Subcutaneous abdominal adipose tissue (tissue), 5 donors: ENCODE measurements around the gene GATA6.
"Not testable (repeated sequence)": the region's sequence is repeated elsewhere in the genome, so short reads cannot be mapped to it uniquely, and the experiment has no call there.

Experiments used
- H3K27ac ChIP-seq: one replicate; pipeline ENCODE4 v1.7.0; 2013; ENCODE audit warnings: low read depth, mild to moderate bottlenecking, inconsistent platforms, low read length, moderate library complexity
- H3K27me3 ChIP-seq, 5 donors: one replicate each; pipeline ENCODE4 v1.7.0; 2013; ENCODE audit warnings: low read length in 5 of 5, inconsistent platforms in 1 of 5; ENCODE audit not compliant: control insufficient read depth in 5 of 5, insufficient read depth in 4 of 5
- H3K36me3 ChIP-seq, 5 donors: one replicate each; pipeline ENCODE4 v1.7.0; 2013; ENCODE audit warnings: low read length in 5 of 5; ENCODE audit not compliant: control insufficient read depth in 5 of 5, insufficient read depth in 5 of 5
- H3K4me1 ChIP-seq, 5 donors: one replicate each; pipeline ENCODE4 v1.7.0; 2013; ENCODE audit warnings: low read length in 5 of 5, mild to moderate bottlenecking in 3 of 5, moderate library complexity in 1 of 5; ENCODE audit not compliant: control insufficient read depth in 5 of 5, insufficient read depth in 5 of 5
- H3K4me3 ChIP-seq, 5 donors: one replicate each; pipeline ENCODE4 v1.7.0; 2013; ENCODE audit warnings: low read length in 5 of 5, low read depth in 1 of 5
- H3K9ac ChIP-seq, 5 donors: one replicate each; pipeline ENCODE4 v1.7.0; 2013; ENCODE audit warnings: low read length in 5 of 5, mild to moderate bottlenecking in 4 of 5, moderate library complexity in 3 of 5
- H3K9me3 ChIP-seq, 5 donors: one replicate each; pipeline ENCODE4 v1.7.0; 2013; ENCODE audit warnings: low read length in 5 of 5; ENCODE audit not compliant: control insufficient read depth in 5 of 5
- donor health status: healthy.
- donor health status: healthy.
- donor health status: healthy.
- donor health status: healthy.
- donor health status: healthy.

The GATA6 gene

DNA sequence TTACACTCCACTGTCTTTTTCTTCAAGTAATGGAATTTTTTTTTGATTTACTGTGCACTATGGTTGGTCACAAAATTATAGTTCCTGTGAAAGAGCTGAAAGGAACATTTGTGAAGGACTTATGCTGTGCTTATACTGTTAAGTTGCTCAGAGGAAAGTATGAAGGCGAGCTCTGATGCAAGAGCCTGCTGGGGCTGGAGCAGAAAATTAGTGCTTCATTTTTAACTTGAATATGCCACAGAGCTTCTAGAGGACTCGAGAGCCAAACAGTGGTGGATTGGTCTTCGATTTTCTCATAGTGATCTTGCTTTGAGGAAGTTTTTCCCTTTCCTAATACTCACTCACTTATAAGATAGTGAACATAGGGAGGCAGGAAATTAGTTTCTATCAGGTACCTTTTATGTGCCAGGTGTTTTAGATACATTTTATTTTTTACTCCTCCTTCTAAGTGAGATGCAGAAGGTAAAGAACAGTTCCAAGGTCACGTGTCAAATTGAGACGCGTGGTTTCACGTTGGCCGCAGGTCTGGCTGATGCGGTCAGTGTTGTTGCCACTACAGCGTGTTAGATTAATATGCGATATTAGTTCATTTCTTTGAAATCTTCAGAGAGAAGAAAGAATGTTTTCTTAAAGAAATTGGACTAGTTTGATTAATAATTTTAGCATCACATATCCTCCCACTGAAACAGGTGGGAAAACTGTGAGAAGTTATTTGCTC lies 20.2 kb downstream of the GATA6 start:
- Histone ChIP-seq H3K36me3 (peaks cover 0 to 8% (median 4%) of the 10 kb centered on the region in 5 donors), H3K4me1 (peaks cover 0 to 40% (median 8%) of the 10 kb centered on the region in 5 donors), H3K27ac (no peak overlapping the region), H3K9ac (peak overlapping the region in 2 of 5 donors; percentile 64 to 66), H3K9me3 (no peaks in the 10 kb centered on the region), H3K27me3 (peaks cover 0 to 6% (median 0%) of the 10 kb centered on the region in 5 donors), H3K4me3 (no peak overlapping the region)

GRCh38 chr18:22191346-22191695 lies 21.9 kb downstream of the GATA6 start:
- peaks cover 0 to 28% (median 5%) of the 10 kb centered on the region in 5 donors for H3K4me1 ChIP-seq
- H3K9ac ChIP-seq: peak overlapping the region in 2 of 5 donors; percentile 38 to 53
- no peaks in the 10 kb centered on the region for H3K9me3 ChIP-seq
- no peaks in the 10 kb centered on the region for H3K27me3 ChIP-seq
- no peak overlapping the region for H3K4me3 ChIP-seq
- H3K27ac ChIP-seq: no peak overlapping the region
- H3K36me3 ChIP-seq: peaks cover 0 to 2% (median 0%) of the 10 kb centered on the region in 5 donors

GRCh38 chr18:22191923-22192322 lies 22.5 kb downstream of the GATA6 start:
- no peaks in the 10 kb centered on the region for H3K36me3 ChIP-seq
- H3K27me3 ChIP-seq: no peaks in the 10 kb centered on the region
- no peak overlapping the region for H3K27ac ChIP-seq
- no peaks in the 10 kb centered on the region for H3K9me3 ChIP-seq
- peaks cover 0 to 28% (median 5%) of the 10 kb centered on the region in 5 donors for H3K4me1 ChIP-seq
- H3K4me3 ChIP-seq: no peak overlapping the region
- peak overlapping the region in 2 of 5 donors; percentile 38 to 53 for H3K9ac ChIP-seq

DNA sequence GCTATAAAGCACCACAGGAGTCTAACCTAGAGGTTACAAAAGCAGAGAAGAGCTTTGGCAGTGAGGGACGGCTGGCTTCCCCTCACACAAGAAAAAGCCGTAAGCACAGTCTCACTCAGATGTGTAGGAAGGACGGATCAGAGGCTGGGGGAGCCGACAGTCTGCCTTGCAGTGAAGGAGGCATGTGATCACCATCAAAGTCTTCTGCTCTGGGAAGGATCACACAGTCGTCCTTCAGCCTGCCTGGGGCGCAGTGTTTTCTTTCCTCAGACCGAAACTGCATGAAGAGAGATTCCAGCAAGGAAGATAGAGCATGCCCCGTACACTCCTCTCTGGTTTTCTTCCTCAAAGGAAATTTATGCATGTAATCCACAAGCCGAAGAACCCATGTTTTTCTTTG lies 24.1 kb downstream of the GATA6 start:
- H3K27me3 ChIP-seq: no peaks in the 10 kb centered on the region
- H3K27ac ChIP-seq: no peak overlapping the region
- H3K4me3 ChIP-seq: no peak overlapping the region
- no peaks in the 10 kb centered on the region for H3K36me3 ChIP-seq
- no peak overlapping the region for H3K9ac ChIP-seq
- H3K4me1 ChIP-seq: peaks cover 0 to 28% (median 5%) of the 10 kb centered on the region in 5 donors
- H3K9me3 ChIP-seq: no peaks in the 10 kb centered on the region

- Histone ChIP-seq H3K27ac (no peak overlapping the region), H3K9me3 (no peaks in the 10 kb centered on the region), H3K27me3 (no peaks in the 10 kb centered on the region), H3K36me3 (no peaks in the 10 kb centered on the region), H3K4me3 (no peak overlapping the region), H3K9ac (no peak overlapping the region), H3K4me1 (peaks cover 0 to 25% (median 5%) of the 10 kb centered on the region in 5 donors)
Measured at GRCh38 chr18:22194151-22194598, 24.8 kb downstream of the GATA6 start.

- Histone ChIP-seq H3K27ac (no peak overlapping the region), H3K27me3 (no peaks in the 10 kb centered on the region), H3K9me3 (no peaks in the 10 kb centered on the region), H3K4me3 (no peak overlapping the region), H3K9ac (no peak overlapping the region), H3K36me3 (no peaks in the 10 kb centered on the region), H3K4me1 (peaks cover 0 to 16% (median 0%) of the 10 kb centered on the region in 5 donors)
Measured at GRCh38 chr18:22195052-22195451, 25.7 kb downstream of the GATA6 start.

DNA sequence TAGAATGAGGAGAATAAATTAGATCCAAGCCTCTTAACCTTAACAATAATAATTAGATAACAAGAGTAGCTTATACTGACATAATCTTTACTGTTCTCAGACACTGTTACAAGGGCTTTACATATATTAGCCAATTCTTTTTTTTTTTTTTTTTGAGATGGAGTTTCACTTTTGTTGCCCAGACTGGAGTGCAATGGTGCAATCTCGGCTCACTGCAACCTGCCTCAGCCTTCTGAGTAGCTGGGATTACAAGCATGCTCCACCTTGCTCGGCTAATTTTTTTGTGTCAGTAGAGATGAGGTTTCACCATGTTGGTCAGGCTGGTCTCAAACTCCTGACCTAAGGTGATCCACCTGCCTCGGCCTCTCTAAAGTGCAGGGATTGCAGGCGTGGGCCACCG lies 27.6 kb downstream of the GATA6 start:
- H3K27me3 ChIP-seq, H3K9ac ChIP-seq, H3K27ac ChIP-seq, H3K4me3 ChIP-seq, H3K9me3 ChIP-seq, H3K4me1 ChIP-seq: not testable (repeated sequence)
- peaks cover 0 to 12% (median 7%) of the 10 kb centered on the region in 5 donors for H3K36me3 ChIP-seq

DNA sequence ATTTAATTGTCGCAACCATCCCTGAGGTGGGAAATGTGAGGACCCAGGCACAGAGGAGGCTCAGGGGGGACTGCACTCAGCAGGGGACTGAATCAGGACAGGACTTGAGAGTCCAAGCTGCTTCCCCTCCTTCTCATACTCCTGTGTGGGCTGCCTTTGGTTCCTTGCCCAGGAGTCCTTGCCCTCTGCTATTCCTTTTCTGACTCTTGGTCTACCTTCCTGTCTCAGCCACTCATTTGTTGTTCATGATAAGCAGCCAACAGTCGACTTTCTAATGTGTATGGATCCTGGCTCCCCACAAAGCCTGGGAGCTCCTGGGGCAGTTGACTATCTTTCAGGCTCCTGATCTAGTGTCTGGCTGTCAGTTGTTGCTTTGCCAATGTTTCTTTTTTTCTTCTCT lies 28.3 kb downstream of the GATA6 start:
- H3K27ac ChIP-seq: no peak overlapping the region
- H3K4me1 ChIP-seq: no peaks in the 10 kb centered on the region
- H3K27me3 ChIP-seq: no peaks in the 10 kb centered on the region
- no peaks in the 10 kb centered on the region for H3K9me3 ChIP-seq
- H3K9ac ChIP-seq: no peak overlapping the region
- H3K4me3 ChIP-seq: no peak overlapping the region
- H3K36me3 ChIP-seq: peaks cover 0 to 12% (median 7%) of the 10 kb centered on the region in 5 donors

GRCh38 chr18:22198163-22198562 lies 28.8 kb downstream of the GATA6 start:
- Histone ChIP-seq H3K27ac (no peak overlapping the region), H3K9ac (no peak overlapping the region), H3K36me3 (peaks cover 0 to 12% (median 7%) of the 10 kb centered on the region in 5 donors), H3K4me1 (no peaks in the 10 kb centered on the region), H3K4me3 (no peak overlapping the region), H3K9me3 (no peaks in the 10 kb centered on the region), H3K27me3 (no peaks in the 10 kb centered on the region)

- Histone ChIP-seq H3K4me3 (no peak overlapping the region), H3K27me3 (no peaks in the 10 kb centered on the region), H3K9me3 (no peaks in the 10 kb centered on the region), H3K9ac (no peak overlapping the region), H3K36me3 (peaks cover 0 to 12% (median 7%) of the 10 kb centered on the region in 5 donors), H3K27ac (no peak overlapping the region), H3K4me1 (no peaks in the 10 kb centered on the region)
Measured at GRCh38 chr18:22199005-22199404, 29.6 kb downstream of the GATA6 start.
